Cortex of kidney (tissue), 1 donor: ENCODE results near the gene SPATA9.

Experiments
- DNase-seq: peaks from one replicate; lab custom pipeline; 2025; lab: John Stamatoyannopoulos, UW

Gene SPATA9

GRCh38 chr5:95619514-95620029 is 63.2 kb downstream of the SPATA9 start:
- DNase-seq = no peak

- no peak for DNase-seq
Observed at GRCh38 chr5:95619096-95619495, 63.7 kb downstream of the SPATA9 start.

DNA sequence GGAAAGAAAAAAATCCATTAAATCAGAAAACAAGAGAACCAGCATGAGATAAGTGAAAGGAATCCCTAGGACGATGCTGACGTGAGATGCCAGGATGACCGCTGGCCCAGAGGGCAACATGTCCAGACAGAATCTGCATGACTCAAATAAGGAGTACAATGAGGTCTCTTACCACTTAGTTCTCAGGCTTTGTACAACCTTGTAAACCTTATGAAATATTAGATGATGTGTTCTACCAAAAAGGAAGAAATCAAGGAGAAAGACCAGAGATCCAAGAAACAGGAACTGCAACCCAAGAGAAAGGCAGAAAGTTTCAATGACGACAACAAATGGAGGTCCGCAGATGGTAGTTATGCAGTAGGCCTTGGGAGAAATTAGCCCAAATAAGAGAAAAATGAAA is 65.7 kb downstream of the SPATA9 start:
- DNase-seq = no peak

DNA sequence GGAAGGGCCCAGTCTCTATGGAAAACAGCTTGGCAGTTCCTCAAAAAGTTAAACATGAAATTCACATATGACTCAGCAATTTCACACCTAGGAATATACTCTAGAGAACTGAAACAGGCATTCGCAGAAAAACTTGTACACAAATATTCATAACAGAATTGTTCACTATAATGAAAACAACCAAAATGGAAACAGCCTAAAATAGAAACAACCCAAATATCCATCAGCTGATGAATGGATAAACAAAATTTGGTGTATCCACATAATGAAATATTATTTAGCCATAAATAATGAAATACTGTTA is 67.7 kb downstream of the SPATA9 start:
- no peak for DNase-seq

DNA sequence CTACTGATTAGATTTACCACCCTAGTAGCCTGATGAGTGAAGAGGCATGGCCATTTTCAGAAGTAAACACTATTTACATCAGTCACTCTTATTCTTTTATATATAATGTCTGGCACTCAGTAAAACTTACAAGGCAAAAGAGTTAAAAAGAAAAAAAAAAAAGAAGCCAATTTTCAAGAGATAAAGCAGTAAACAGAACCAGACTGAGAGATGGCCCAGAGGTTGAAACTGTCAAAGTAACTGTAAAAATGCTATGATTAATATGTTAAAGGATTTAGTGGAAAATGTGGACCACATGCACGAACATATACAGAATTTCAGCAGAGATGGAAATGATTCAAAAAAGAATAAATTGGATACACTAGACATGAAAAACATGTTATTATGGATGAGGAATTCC is 69.3 kb downstream of the SPATA9 start:
- no peak for DNase-seq

- DNase-seq = no peak
Observed at GRCh38 chr5:95611396-95611795, 71.4 kb downstream of the SPATA9 start.

GRCh38 chr5:95610546-95610945 is 72.2 kb downstream of the SPATA9 start:
- DNase-seq = no peak

- no peak for DNase-seq
Observed at GRCh38 chr5:95609711-95610110, 73.1 kb downstream of the SPATA9 start.
